Breast epithelium (tissue), 4 donors: ENCODE measurements around the gene ALK. TPM values are rescaled to one million over a fixed set of nuclear protein-coding genes. Genes with fewer than 3 reads are reported as not detected.

Experiments used
- DNase-seq, 2 donors: peaks; one replicate each; pipeline ENCODE4 v3.0.0-alpha.2; 2019; ENCODE audit warnings: low spot score in 2 of 2
- H3K27ac ChIP-seq, 2 donors: fragments of 200-600 bp; sonication (generic) in 1 of 2; one replicate each; pipeline ENCODE4 v1.5.1; 2016 to 2019; ENCODE audit warnings: mild to moderate bottlenecking in 1 of 2
- H3K27me3 ChIP-seq, 2 donors: fragments of 200-600 bp; sonication (generic) in 1 of 2; one replicate each; pipeline versions ENCODE4 v1.5.1 to v1.6.0; 2017 to 2019; ENCODE audit warnings: control low read depth in 1 of 2, mild to moderate bottlenecking in 1 of 2
- H3K36me3 ChIP-seq: fragments of 200-600 bp; one replicate; pipeline ENCODE4 v1.5.1; 2019
- H3K4me1 ChIP-seq, 2 donors: fragments of 200-600 bp; sonication (generic); one replicate each; pipeline ENCODE4 v1.5.1; 2016 to 2019; ENCODE audit warnings: control low read depth in 1 of 2
- H3K4me3 ChIP-seq, 3 donors: fragments of 200-600 bp; sonication (generic); 1 replicate in 2 of 3; 2 replicates in 1 of 3; pipeline ENCODE4 v1.5.1; 2016 to 2019; ENCODE audit warnings: mild to moderate bottlenecking in 3 of 3, moderate library complexity in 2 of 3
- H3K9me3 ChIP-seq, 2 donors: fragments of 200-600 bp; sonication (generic) in 1 of 2; one replicate each; pipeline ENCODE4 v1.5.1; 2016 to 2019; ENCODE audit warnings: control low read depth in 1 of 2
- CTCF ChIP-seq, 3 donors: fragments of 450-650 bp; IDR thresholded peaks; one replicate each; pipeline ENCODE4 v1.5.1; 2016 to 2017; ENCODE audit warnings: antibody characterized with exemption in 3 of 3, mild to moderate bottlenecking in 3 of 3, moderate library complexity in 3 of 3
- POLR2A ChIP-seq: fragments of 450-650 bp; IDR thresholded peaks from one replicate; pipeline ENCODE4 v1.6.1; 2016; ENCODE audit warnings: antibody characterized with exemption, mild to moderate bottlenecking, moderate library complexity
- POLR2AphosphoS5 ChIP-seq, 3 donors: sonication (generic); formaldehyde crosslinking; IDR thresholded peaks; one replicate each; pipeline ENCODE4 v1.6.1; 2017; ENCODE audit warnings: antibody characterized with exemption in 3 of 3
- intact Hi-C: fragments of 100-400 bp; cut with DNase I; formaldehyde crosslinking; loops from one replicate; pipeline ENCODE4 v1.15.1; 2023; ENCODE audit warnings: low total_unique reads
- total RNA-seq, 3 donors: library from RNA; depleted of rRNA; stranded (reverse); fragments of >200 nt; gene quantifications; one replicate each; pipeline ENCODE4 v1.1.0, GENCODE V29; 2016

The ALK gene
- total RNA-seq, 3 donors from 2014 or later = 0.33 to 5.6 (median 0.64) TPM

GRCh38 chr2:29270701-29271121 is 650.7 kb downstream of the ALK start:
- no peak for DNase-seq
- Histone ChIP-seq H3K9me3 (no peaks in the 10 kb centered on the region), H3K36me3 (no peaks in the 10 kb centered on the region), H3K4me1 (no peaks in the 10 kb centered on the region), H3K27ac (no peak overlapping the region), H3K27me3 (no peaks in the 10 kb centered on the region), H3K4me3 (no peak overlapping the region)
- intact Hi-C loops = no loop called here
- TF ChIP-seq POLR2A (no peak), CTCF (IDR thresholded peaks at IDR 0.05) (no peak), POLR2AphosphoS5 (IDR thresholded peaks at IDR 0.05) (no peak)

- H3K36me3 ChIP-seq = no peaks in the 10 kb centered on the region
- DNase-seq = no peak
- H3K4me1 ChIP-seq = no peaks in the 10 kb centered on the region
- no peak for TF ChIP-seq POLR2A
- TF ChIP-seq POLR2AphosphoS5 (IDR thresholded peaks at IDR 0.05) = no peak
- TF ChIP-seq CTCF (IDR thresholded peaks at IDR 0.05) = no peak
- H3K9me3 ChIP-seq = no peaks in the 10 kb centered on the region
- no peaks in the 10 kb centered on the region for H3K27me3 ChIP-seq
- no peak overlapping the region for H3K27ac ChIP-seq
- intact Hi-C loops = no loop called here
- no peak overlapping the region for H3K4me3 ChIP-seq
Observed at GRCh38 chr2:29269765-29270109, 651.6 kb downstream of the ALK start.

GRCh38 chr2:29269095-29269764 is 652.2 kb downstream of the ALK start:
- Histone ChIP-seq H3K4me3 (no peak overlapping the region), H3K9me3 (no peaks in the 10 kb centered on the region), H3K4me1 (no peaks in the 10 kb centered on the region), H3K27me3 (no peaks in the 10 kb centered on the region), H3K27ac (no peak overlapping the region), H3K36me3 (no peaks in the 10 kb centered on the region)
- TF ChIP-seq POLR2A (no peak), POLR2AphosphoS5 (IDR thresholded peaks at IDR 0.05) (no peak), CTCF (IDR thresholded peaks at IDR 0.05) (no peak)
- intact Hi-C loops = no loop called here
- no peak for DNase-seq

- Histone ChIP-seq H3K4me3 (no peak overlapping the region), H3K9me3 (no peaks in the 10 kb centered on the region), H3K27me3 (no peaks in the 10 kb centered on the region), H3K36me3 (no peaks in the 10 kb centered on the region), H3K27ac (no peak overlapping the region), H3K4me1 (no peaks in the 10 kb centered on the region)
- DNase-seq = no peak
- TF ChIP-seq CTCF (IDR thresholded peaks at IDR 0.05) = no peak
- no peak for TF ChIP-seq POLR2A
- TF ChIP-seq POLR2AphosphoS5 (IDR thresholded peaks at IDR 0.05) = no peak
- intact Hi-C loops = no loop called here
Observed at GRCh38 chr2:29267720-29268119, 653.7 kb downstream of the ALK start.

GRCh38 chr2:29263886-29264285 is 657.5 kb downstream of the ALK start:
- Histone ChIP-seq H3K4me3 (no peak overlapping the region), H3K27me3 (no peaks in the 10 kb centered on the region), H3K36me3 (no peaks in the 10 kb centered on the region), H3K27ac (no peak overlapping the region), H3K9me3 (no peaks in the 10 kb centered on the region), H3K4me1 (no peaks in the 10 kb centered on the region)
- TF ChIP-seq CTCF (IDR thresholded peaks at IDR 0.05) (no peak), POLR2AphosphoS5 (IDR thresholded peaks at IDR 0.05) (no peak), POLR2A (no peak)
- intact Hi-C loops = no loop called here
- no peak for DNase-seq
